Measurements from ENCODE around the gene ACTR3C.

ACTR3C gene

DNA sequence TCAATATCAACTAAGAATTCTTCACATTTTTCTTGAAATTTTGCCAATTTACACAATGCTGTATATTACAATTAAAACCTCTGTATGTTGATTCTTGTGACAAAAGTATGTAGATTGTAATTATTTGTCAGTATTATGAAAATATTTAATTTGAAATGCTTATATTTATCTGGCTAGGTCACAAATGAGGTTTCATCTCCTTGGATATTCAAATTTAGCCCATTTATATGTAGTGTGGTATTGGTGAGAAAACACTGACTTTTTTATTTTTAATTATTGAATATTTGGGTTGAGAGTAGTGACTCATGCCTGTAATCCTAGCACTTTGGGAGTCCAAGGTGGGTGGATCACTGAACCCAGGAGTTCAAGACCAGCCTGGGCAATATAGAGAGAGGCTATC, 21.0 kb upstream of the ACTR3C start:
- Histone ChIP-seq H4K8ac (ENCODE audit: low read depth, low read length) (no peak overlapping the region), H3K4me1 (ENCODE audit: control insufficient read depth, low read depth, low read length) (no peaks in the 10 kb centered on the region), H3K27ac (ENCODE audit: low read depth, low read length) (no peak overlapping the region), H3K9ac (ENCODE audit: low read length) (no peak overlapping the region), H2AK5ac (ENCODE audit: low read length) (no peak overlapping the region), H3K36me3 (ENCODE audit: control insufficient read depth, insufficient read depth, low read length) (no peaks in the 10 kb centered on the region), H3K79me1 (ENCODE audit: low read length) (no peaks in the 10 kb centered on the region), H3K23ac (ENCODE audit: low read length) (no peak overlapping the region), H4K5ac (ENCODE audit: low read length) (no peak overlapping the region), H2BK5ac (ENCODE audit: low read length) (no peak overlapping the region), H3K4me3 (ENCODE audit: low read length) (no peak overlapping the region), H3K56ac (ENCODE audit: low read length) (no peak overlapping the region), H3K18ac (ENCODE audit: low read length) (no peak overlapping the region), H2BK120ac (ENCODE audit: low read depth, low read length) (no peak overlapping the region), H3K27me3 (ENCODE audit: insufficient read depth, low read length, poor library complexity) (peaks cover 2% of the 10 kb centered on the region), H2BK15ac (replicated peaks; ENCODE audit: low read depth) (no peak overlapping the region), H3K4ac (ENCODE audit: low read depth, low read length) (no peak overlapping the region), H3K4me2 (ENCODE audit: low read length) (no peak overlapping the region), H3K79me2 (ENCODE audit: control insufficient read depth, insufficient read depth, low read length) (no peaks in the 10 kb centered on the region)
- no peak for DNase-seq

DNA sequence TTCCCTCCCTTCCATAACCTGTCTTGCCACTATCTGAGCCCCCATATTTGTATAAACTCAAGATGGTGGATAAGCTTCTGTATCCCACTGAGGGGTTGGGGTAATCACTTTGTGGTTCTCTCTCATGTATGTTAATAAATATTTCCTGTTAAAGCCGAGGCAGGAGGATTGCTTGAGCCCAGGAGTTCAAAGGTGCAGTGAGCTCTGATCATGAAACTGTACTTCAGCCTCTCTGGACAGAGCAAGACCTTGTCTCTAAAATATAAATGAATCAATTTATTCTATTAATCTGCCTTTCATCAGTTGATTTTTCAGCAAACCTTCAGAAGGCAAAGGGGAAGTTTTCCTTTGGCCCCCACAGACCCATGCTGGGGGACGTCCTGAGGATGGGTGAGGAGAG, 19.9 kb upstream of the ACTR3C start:
- H3K27me3 ChIP-seq (ENCODE audit: insufficient read depth, low read length, poor library complexity): peaks cover 2% of the 10 kb centered on the region

DNA sequence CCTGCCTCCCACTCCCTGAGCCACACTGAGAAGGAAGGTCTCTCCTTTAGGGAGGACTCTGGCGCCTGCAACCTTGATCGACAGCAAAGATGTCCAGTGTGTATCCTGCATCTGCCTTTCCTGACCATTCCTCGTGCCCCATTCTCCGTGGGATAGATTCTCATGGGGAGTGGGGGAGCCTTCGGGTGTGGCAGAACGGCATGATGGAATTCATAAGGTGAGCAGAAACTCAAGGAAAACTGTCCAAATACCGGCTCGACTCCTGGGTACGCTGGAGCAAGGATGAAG, 18.7 kb upstream of the ACTR3C start:
- no peak overlapping the region for H3K4me3 ChIP-seq (ENCODE audit: low read length)
- H4K5ac ChIP-seq (ENCODE audit: low read length): no peak overlapping the region
- peak overlapping the region; percentile 71 for H3K56ac ChIP-seq (ENCODE audit: low read length)
- WGBS (ENCODE audit: extremely low coverage, insufficient coverage, low lambda C conversion rate): no CpG with 5 or more reads among the region's 9 CpGs
- no peak overlapping the region for H4K8ac ChIP-seq (ENCODE audit: low read depth, low read length)
- no peak overlapping the region for H3K23ac ChIP-seq (ENCODE audit: low read length)
- H2BK5ac ChIP-seq (ENCODE audit: low read length): no peak overlapping the region
- H3K27ac ChIP-seq (ENCODE audit: low read depth, low read length): no peak overlapping the region
- H2BK15ac ChIP-seq (replicated peaks; ENCODE audit: low read depth): no peak overlapping the region
- H3K4me2 ChIP-seq (ENCODE audit: low read length): peak overlapping the region; percentile 68
- H3K9ac ChIP-seq (ENCODE audit: low read length): peak overlapping the region; percentile 66
- H3K4me1 ChIP-seq (ENCODE audit: control insufficient read depth, low read depth, low read length): no peaks in the 10 kb centered on the region
- H3K4ac ChIP-seq (ENCODE audit: low read depth, low read length): no peak overlapping the region
- H3K79me2 ChIP-seq (ENCODE audit: control insufficient read depth, insufficient read depth, low read length): no peaks in the 10 kb centered on the region
- H2AK5ac ChIP-seq (ENCODE audit: low read length): peak overlapping the region; percentile 25
- H3K36me3 ChIP-seq (ENCODE audit: control insufficient read depth, insufficient read depth, low read length): no peaks in the 10 kb centered on the region
- H3K27me3 ChIP-seq (ENCODE audit: insufficient read depth, low read length, poor library complexity): peaks cover 2% of the 10 kb centered on the region
- H3K18ac ChIP-seq (ENCODE audit: low read length): no peak overlapping the region
- DNase-seq: no peak
- H2BK120ac ChIP-seq (ENCODE audit: low read depth, low read length): no peak overlapping the region
- H3K79me1 ChIP-seq (ENCODE audit: low read length): no peaks in the 10 kb centered on the region

More for the DNA sequence above, 19.9 kb upstream of the ACTR3C start:
- Histone ChIP-seq H4K5ac (ENCODE audit: low read length) (no peak overlapping the region), H3K79me1 (ENCODE audit: low read length) (no peaks in the 10 kb centered on the region), H3K4me2 (ENCODE audit: low read length) (no peak overlapping the region), H3K79me2 (ENCODE audit: control insufficient read depth, insufficient read depth, low read length) (no peaks in the 10 kb centered on the region), H3K18ac (ENCODE audit: low read length) (no peak overlapping the region), H3K56ac (ENCODE audit: low read length) (no peak overlapping the region), H2BK5ac (ENCODE audit: low read length) (no peak overlapping the region), H3K27ac (ENCODE audit: low read depth, low read length) (no peak overlapping the region), H3K4me3 (ENCODE audit: low read length) (no peak overlapping the region), H3K36me3 (ENCODE audit: control insufficient read depth, insufficient read depth, low read length) (no peaks in the 10 kb centered on the region), H3K4me1 (ENCODE audit: control insufficient read depth, low read depth, low read length) (no peaks in the 10 kb centered on the region), H3K23ac (ENCODE audit: low read length) (no peak overlapping the region), H4K8ac (ENCODE audit: low read depth, low read length) (no peak overlapping the region), H2AK5ac (ENCODE audit: low read length) (no peak overlapping the region), H2BK15ac (replicated peaks; ENCODE audit: low read depth) (no peak overlapping the region), H2BK120ac (ENCODE audit: low read depth, low read length) (no peak overlapping the region), H3K4ac (ENCODE audit: low read depth, low read length) (no peak overlapping the region), H3K9ac (ENCODE audit: low read length) (no peak overlapping the region)
- WGBS (ENCODE audit: extremely low coverage, insufficient coverage, low lambda C conversion rate): no CpG with 5 or more reads among the region's 2 CpGs
- DNase-seq: no peak

GRCh38 chr7:150341263-150342120, 18.1 kb upstream of the ACTR3C start, which contains the start of gene RARRES2:
RARRES2 (minus strand) TSS chr7:150341629; CDS start chr7:150340609, 1,020 bp downstream.
- H2BK120ac ChIP-seq (ENCODE audit: low read depth, low read length): no peak within 1 kb of the TSS
- no peak within 1 kb of the TSS for H4K8ac ChIP-seq (ENCODE audit: low read depth, low read length)
- H2AK5ac ChIP-seq (ENCODE audit: low read length): peak within 1 kb of the TSS; percentile 25
- H3K4me3 ChIP-seq (ENCODE audit: low read length): peak within 1 kb of the TSS; percentile 38
- H3K23ac ChIP-seq (ENCODE audit: low read length): no peak within 1 kb of the TSS
- no peaks in the 10 kb centered on the region for H3K36me3 ChIP-seq (ENCODE audit: control insufficient read depth, insufficient read depth, low read length)
- H3K9ac ChIP-seq (ENCODE audit: low read length): peak within 1 kb of the TSS; percentile 69
- peak within 1 kb of the TSS; percentile 39 for H3K4ac ChIP-seq (ENCODE audit: low read depth, low read length)
- no peak within 1 kb of the TSS for H2BK15ac ChIP-seq (replicated peaks; ENCODE audit: low read depth)
- peak within 1 kb of the TSS; percentile 31 for H3K18ac ChIP-seq (ENCODE audit: low read length)
- no peaks in the 10 kb centered on the region for H3K79me2 ChIP-seq (ENCODE audit: control insufficient read depth, insufficient read depth, low read length)
- H3K79me1 ChIP-seq (ENCODE audit: low read length): no peaks in the 10 kb centered on the region
- H2BK5ac ChIP-seq (ENCODE audit: low read length): no peak within 1 kb of the TSS
- peaks cover 2% of the 10 kb centered on the region for H3K27me3 ChIP-seq (ENCODE audit: insufficient read depth, low read length, poor library complexity)
- no peak within 1 kb of the TSS for H3K27ac ChIP-seq (ENCODE audit: low read depth, low read length)
- DNase-seq: peak; percentile 72
- H3K4me1 ChIP-seq (ENCODE audit: control insufficient read depth, low read depth, low read length): no peaks in the 10 kb centered on the region
- no peak within 1 kb of the TSS for H4K5ac ChIP-seq (ENCODE audit: low read length)
- H3K56ac ChIP-seq (ENCODE audit: low read length): peak within 1 kb of the TSS; percentile 89
- H3K4me2 ChIP-seq (ENCODE audit: low read length): peak within 1 kb of the TSS; percentile 68
- no CpG with 5 or more reads among the region's 49 CpGs for WGBS (ENCODE audit: extremely low coverage, insufficient coverage, low lambda C conversion rate)

GRCh38 chr7:150340875-150341262, 17.5 kb upstream of the ACTR3C start:
- Histone ChIP-seq H2BK5ac (ENCODE audit: low read length) (no peak overlapping the region), H3K79me2 (ENCODE audit: control insufficient read depth, insufficient read depth, low read length) (no peaks in the 10 kb centered on the region), H4K8ac (ENCODE audit: low read depth, low read length) (no peak overlapping the region), H2AK5ac (ENCODE audit: low read length) (no peak overlapping the region), H3K23ac (ENCODE audit: low read length) (no peak overlapping the region), H2BK15ac (replicated peaks; ENCODE audit: low read depth) (no peak overlapping the region), H3K4me2 (ENCODE audit: low read length) (peak overlapping the region; percentile 44), H4K5ac (ENCODE audit: low read length) (no peak overlapping the region), H3K79me1 (ENCODE audit: low read length) (no peaks in the 10 kb centered on the region), H3K4ac (ENCODE audit: low read depth, low read length) (peak overlapping the region; percentile 39), H3K27me3 (ENCODE audit: insufficient read depth, low read length, poor library complexity) (peaks cover 2% of the 10 kb centered on the region), H3K4me1 (ENCODE audit: control insufficient read depth, low read depth, low read length) (peaks cover under 1% of the 10 kb centered on the region), H2BK120ac (ENCODE audit: low read depth, low read length) (no peak overlapping the region), H3K18ac (ENCODE audit: low read length) (peak overlapping the region; percentile 16), H3K9ac (ENCODE audit: low read length) (peak overlapping the region; percentile 64), H3K4me3 (ENCODE audit: low read length) (peak overlapping the region; percentile 37), H3K56ac (ENCODE audit: low read length) (peak overlapping the region; percentile 89), H3K36me3 (ENCODE audit: control insufficient read depth, insufficient read depth, low read length) (no peaks in the 10 kb centered on the region), H3K27ac (ENCODE audit: low read depth, low read length) (no peak overlapping the region)
- DNase-seq: no peak
- WGBS (ENCODE audit: extremely low coverage, insufficient coverage, low lambda C conversion rate): no CpG with 5 or more reads among the region's 29 CpGs

Measured in mesendoderm (in vitro differentiated cells).